ENCODE measurements around the gene COMMD4.

COMMD4 gene

DNA sequence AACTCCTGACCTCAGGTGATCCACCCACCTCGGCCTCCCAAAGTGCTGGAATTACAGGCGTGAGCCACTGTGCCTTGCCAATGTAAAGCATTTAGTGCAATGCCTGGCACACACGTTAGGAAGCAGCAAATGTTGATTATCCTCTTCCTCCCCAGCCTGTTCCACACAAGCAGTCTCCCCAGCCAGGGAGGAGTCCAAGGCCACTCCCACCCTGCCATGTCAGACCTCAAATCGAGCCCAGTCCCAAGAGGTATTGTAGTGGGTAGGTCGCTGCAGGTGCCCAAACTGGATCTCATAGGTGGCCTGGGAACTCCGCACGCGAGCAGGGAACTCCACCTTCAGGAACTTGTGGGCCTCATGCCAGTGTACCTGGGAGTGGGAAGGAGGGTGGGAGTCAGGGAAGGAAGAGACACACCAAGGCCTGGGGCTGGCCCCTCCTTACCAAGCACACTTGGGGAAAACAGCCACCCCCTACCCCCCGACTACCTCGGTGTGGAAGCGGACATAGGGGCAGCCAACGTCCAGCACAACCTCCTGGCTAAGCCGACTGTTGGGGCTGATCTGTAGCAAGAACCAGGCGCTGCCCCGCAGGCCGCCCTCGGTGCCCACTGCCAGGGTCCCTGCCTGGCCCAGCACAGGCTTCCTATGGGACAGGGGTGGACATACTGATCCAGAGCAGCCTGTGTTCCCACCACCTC, 22.3 kb downstream of the COMMD4 start:
- no peak overlapping the region for H3K4me3 ChIP-seq (ENCODE audit: low read depth in 1 of 2, low read length in 1 of 2)
- peaks cover 94% of the 10 kb centered on the region for H3K36me3 ChIP-seq
- no peak overlapping the region for H3K27ac ChIP-seq
- H3K4me1 ChIP-seq (ENCODE audit: control insufficient read depth in 1 of 2, insufficient read depth in 1 of 2, low read depth in 1 of 2, low read length in 1 of 2) = no peaks in the 10 kb centered on the region
- TF ChIP-seq, protein P1, sequence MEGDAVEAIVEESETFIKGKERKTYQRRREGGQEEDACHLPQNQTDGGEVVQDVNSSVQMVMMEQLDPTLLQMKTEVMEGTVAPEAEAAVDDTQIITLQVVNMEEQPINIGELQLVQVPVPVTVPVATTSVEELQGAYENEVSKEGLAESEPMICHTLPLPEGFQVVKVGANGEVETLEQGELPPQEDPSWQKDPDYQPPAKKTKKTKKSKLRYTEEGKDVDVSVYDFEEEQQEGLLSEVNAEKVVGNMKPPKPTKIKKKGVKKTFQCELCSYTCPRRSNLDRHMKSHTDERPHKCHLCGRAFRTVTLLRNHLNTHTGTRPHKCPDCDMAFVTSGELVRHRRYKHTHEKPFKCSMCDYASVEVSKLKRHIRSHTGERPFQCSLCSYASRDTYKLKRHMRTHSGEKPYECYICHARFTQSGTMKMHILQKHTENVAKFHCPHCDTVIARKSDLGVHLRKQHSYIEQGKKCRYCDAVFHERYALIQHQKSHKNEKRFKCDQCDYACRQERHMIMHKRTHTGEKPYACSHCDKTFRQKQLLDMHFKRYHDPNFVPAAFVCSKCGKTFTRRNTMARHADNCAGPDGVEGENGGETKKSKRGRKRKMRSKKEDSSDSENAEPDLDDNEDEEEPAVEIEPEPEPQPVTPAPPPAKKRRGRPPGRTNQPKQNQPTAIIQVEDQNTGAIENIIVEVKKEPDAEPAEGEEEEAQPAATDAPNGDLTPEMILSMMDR (IDR thresholded peaks at IDR 0.05) = no peak
- no peaks in the 10 kb centered on the region for H3K9me3 ChIP-seq
- no peaks in the 10 kb centered on the region for H3K27me3 ChIP-seq

DNA sequence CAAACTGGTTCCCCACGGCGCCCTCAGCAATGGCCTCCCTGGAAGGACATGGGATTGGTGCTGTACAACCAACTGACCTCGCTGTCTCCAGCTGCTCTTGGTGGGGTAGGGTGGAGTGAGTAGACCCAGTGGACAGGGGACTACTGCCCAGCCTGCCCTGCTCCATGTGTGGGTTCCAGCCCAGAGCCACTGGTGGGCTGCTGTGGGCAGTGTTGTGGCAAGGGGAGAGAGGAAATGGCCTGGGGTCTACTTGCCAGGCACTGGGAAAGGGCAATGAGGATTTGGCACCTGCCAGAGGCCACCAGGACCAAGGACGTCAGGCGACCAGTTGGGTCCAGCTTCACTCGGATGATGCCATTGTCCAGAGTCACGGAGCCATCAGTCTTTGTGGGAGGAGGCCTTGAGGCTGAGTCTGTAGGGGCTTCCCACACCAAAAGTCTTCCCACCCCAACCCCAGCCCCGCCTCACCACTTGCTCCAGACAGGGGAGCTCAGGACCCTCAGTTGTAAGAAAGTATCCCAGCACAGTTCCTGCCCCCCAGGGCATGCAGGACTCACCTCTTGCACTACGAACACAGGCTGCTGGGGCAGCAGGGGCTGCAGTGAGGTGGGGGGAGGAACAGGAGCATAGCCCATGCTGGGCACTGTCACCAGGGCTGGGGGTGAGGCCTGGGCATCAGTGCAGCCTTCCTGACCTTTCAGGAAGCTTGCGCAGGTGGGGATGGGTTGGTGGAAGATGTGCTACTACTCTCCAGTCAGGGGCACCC, 23.1 kb downstream of the COMMD4 start:
- Histone ChIP-seq H3K4me1 (ENCODE audit: control insufficient read depth in 1 of 2, insufficient read depth in 1 of 2, low read depth in 1 of 2, low read length in 1 of 2) (no peaks in the 10 kb centered on the region), H3K27ac (no peak overlapping the region), H3K36me3 (peaks cover 97% of the 10 kb centered on the region), H3K27me3 (no peaks in the 10 kb centered on the region), H3K9me3 (no peaks in the 10 kb centered on the region), H3K4me3 (ENCODE audit: low read depth in 1 of 2, low read length in 1 of 2) (no peak overlapping the region)
- TF ChIP-seq, protein P1 (IDR thresholded peaks at IDR 0.05) = no peak

DNA sequence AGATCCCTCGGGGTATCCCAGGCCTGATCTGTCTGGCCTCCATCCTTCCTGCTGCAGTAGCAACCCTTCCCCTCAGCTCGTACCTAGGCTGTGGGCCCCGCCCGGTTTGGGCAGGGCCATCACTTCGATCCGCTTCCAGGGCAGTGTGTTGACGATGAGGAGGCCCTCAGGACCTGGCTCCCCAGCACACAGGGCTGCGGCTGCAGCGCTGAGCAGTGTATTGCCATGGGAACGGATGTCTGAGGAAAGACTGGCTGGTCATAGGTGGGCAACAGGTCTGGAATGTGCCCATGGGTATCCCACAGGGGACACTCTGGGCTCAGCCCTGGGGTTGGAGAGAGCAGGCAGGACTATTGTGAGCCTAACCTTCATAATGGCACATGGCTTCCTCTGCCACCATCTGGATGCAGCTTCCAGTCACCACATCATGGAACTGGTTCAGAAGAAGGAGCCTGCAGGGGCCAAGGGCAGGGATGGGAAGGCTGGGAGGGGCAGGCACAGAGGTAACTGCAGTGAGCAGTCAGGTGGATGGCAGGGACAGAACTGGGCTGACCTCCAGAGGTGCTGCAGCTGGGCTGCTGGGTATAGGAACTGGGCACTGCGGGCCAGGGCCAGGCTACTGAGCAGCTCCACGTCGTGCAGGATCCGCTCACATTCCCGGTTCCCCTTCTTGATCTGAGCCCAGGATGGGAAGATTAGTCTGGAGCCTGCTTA, 23.8 kb downstream of the COMMD4 start:
- TF ChIP-seq, protein P1 (IDR thresholded peaks at IDR 0.05) = no peak
- no peaks in the 10 kb centered on the region for H3K27me3 ChIP-seq
- H3K4me3 ChIP-seq (ENCODE audit: low read depth in 1 of 2, low read length in 1 of 2) = no peak overlapping the region
- peaks cover 97% of the 10 kb centered on the region for H3K36me3 ChIP-seq
- no peaks in the 10 kb centered on the region for H3K4me1 ChIP-seq (ENCODE audit: control insufficient read depth in 1 of 2, insufficient read depth in 1 of 2, low read depth in 1 of 2, low read length in 1 of 2)
- H3K27ac ChIP-seq = no peak overlapping the region
- H3K9me3 ChIP-seq = no peaks in the 10 kb centered on the region

DNA sequence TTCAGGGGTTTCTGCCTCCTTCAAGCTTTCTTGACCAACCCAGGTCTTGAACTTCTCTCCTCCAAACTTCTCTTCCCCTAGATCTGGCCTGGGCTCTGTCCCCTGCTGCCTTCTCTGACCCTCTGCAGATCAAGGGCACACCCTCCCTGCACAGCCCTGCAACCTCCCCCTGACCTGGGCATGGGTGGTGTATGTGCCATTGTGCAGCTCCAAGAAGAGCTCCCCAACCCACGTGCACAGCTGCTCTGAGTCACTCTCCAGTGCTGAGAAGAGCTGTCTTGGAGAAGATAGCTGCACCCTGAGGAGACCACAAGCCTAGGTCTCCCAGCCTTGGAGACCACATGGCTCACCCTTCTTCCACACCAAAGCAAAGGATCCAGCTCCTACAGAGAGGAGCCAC, 24.5 kb downstream of the COMMD4 start:
- no peaks in the 10 kb centered on the region for H3K4me1 ChIP-seq (ENCODE audit: control insufficient read depth in 1 of 2, insufficient read depth in 1 of 2, low read depth in 1 of 2, low read length in 1 of 2)
- TF ChIP-seq, protein P1 (IDR thresholded peaks at IDR 0.05) = no peak
- no peak overlapping the region for H3K27ac ChIP-seq
- H3K27me3 ChIP-seq = no peaks in the 10 kb centered on the region
- H3K4me3 ChIP-seq (ENCODE audit: low read depth in 1 of 2, low read length in 1 of 2) = no peak overlapping the region
- H3K36me3 ChIP-seq = peaks cover 97% of the 10 kb centered on the region
- no peaks in the 10 kb centered on the region for H3K9me3 ChIP-seq

DNA sequence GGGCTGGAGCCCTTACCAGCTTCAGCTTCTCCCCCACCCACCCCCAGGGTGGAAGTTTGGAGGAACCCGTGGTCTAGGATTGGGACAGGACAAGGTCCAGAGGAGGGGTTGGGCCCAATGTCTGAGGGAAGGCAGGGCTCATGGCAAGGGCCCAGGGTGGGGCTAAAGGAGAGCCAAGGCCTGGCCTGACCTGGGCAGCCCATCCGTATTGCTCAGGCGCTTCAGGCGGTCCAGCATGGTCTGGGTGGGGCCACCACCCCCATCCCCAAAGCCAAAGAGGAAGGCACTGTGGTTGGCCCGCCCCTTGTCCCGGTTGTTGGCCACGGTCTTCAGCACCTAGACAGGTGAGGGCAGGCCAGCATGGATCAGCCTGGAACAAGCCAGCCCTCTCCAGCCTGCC, 25.0 kb downstream of the COMMD4 start:
- no peaks in the 10 kb centered on the region for H3K9me3 ChIP-seq
- no peaks in the 10 kb centered on the region for H3K27me3 ChIP-seq
- no peak overlapping the region for H3K4me3 ChIP-seq (ENCODE audit: low read depth in 1 of 2, low read length in 1 of 2)
- H3K27ac ChIP-seq = no peak overlapping the region
- H3K36me3 ChIP-seq = peaks cover 94% of the 10 kb centered on the region
- H3K4me1 ChIP-seq (ENCODE audit: control insufficient read depth in 1 of 2, insufficient read depth in 1 of 2, low read depth in 1 of 2, low read length in 1 of 2) = no peaks in the 10 kb centered on the region
- TF ChIP-seq, protein P1 (IDR thresholded peaks at IDR 0.05) = no peak
